ENCODE measurements around the gene ZNF57. TPM values are rescaled to one million over a fixed set of nuclear protein-coding genes. Genes with fewer than 3 reads are reported as not detected.
"Not testable (repeated sequence)": the region's sequence is repeated elsewhere in the genome, so short reads cannot be mapped to it uniquely, and the experiment has no call there.

ZNF57 gene
- total RNA-seq, 1 experiment from 2014 or later = 4.8 TPM

DNA sequence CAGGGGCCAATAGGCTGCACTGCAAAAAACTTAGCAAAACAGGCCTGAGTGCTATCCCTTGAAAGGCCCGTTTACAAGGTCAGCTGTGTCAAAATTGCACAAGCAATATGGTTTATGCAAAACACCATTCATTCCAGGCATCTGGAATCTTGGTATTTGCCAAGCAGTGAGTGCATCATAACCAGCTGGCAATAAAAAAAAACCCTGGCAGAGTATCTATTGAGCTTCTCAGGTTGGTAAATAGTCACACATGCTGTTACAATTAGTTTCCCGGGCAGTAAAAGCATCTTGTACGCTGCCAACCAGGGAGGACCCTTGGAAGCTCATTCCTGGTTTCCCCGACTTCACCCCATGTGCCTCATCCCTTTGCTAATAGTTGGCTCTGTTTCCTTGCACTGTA lies 22.8 kb downstream of the ZNF57 start:
- H3K4me1 Mint-ChIP-seq (ENCODE audit: insufficient read depth, unreplicated experiment) = peaks cover 12% of the 10 kb centered on the region
- DNase-seq (ENCODE audit: unreplicated experiment) = peak; percentile 74
- no TSS peak for BruUV-seq (replicated peaks)
- peak overlapping the region; percentile 46 for H3K27ac Mint-ChIP-seq (ENCODE audit: low read depth, unreplicated experiment)
- peaks cover 26% of the 10 kb centered on the region for H3K36me3 Mint-ChIP-seq (ENCODE audit: insufficient read depth, unreplicated experiment)
- no peak overlapping the region for H3K4me3 Mint-ChIP-seq (ENCODE audit: unreplicated experiment)
- ChIA-PET POLR2A (interaction anchor here (0.7 to 6.8 kb wide), 21 partner anchors 9 to 839 kb away, joined by 3 to 52 read pairs (median 4); partner anchors contain the start of genes MRPL54, SGTA, ZNF555 and ZNF57), CTCF (interaction anchor here (0.6 to 3.0 kb wide), 10 partner anchors 10 to 531 kb away, joined by 3 to 16 read pairs (median 4); no protein-coding TSS in a partner anchor)
- H3K27me3 Mint-ChIP-seq (ENCODE audit: insufficient read depth, unreplicated experiment) = no peaks in the 10 kb centered on the region
- intact Hi-C loops (cut with micrococcal nuclease) = no loop called here
- no peaks in the 10 kb centered on the region for H3K9me3 Mint-ChIP-seq (ENCODE audit: unreplicated experiment)
- TF ChIP-seq, protein P1, sequence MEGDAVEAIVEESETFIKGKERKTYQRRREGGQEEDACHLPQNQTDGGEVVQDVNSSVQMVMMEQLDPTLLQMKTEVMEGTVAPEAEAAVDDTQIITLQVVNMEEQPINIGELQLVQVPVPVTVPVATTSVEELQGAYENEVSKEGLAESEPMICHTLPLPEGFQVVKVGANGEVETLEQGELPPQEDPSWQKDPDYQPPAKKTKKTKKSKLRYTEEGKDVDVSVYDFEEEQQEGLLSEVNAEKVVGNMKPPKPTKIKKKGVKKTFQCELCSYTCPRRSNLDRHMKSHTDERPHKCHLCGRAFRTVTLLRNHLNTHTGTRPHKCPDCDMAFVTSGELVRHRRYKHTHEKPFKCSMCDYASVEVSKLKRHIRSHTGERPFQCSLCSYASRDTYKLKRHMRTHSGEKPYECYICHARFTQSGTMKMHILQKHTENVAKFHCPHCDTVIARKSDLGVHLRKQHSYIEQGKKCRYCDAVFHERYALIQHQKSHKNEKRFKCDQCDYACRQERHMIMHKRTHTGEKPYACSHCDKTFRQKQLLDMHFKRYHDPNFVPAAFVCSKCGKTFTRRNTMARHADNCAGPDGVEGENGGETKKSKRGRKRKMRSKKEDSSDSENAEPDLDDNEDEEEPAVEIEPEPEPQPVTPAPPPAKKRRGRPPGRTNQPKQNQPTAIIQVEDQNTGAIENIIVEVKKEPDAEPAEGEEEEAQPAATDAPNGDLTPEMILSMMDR (IDR thresholded peaks at IDR 0.05; ENCODE audit: unreplicated experiment) = no peak

DNA sequence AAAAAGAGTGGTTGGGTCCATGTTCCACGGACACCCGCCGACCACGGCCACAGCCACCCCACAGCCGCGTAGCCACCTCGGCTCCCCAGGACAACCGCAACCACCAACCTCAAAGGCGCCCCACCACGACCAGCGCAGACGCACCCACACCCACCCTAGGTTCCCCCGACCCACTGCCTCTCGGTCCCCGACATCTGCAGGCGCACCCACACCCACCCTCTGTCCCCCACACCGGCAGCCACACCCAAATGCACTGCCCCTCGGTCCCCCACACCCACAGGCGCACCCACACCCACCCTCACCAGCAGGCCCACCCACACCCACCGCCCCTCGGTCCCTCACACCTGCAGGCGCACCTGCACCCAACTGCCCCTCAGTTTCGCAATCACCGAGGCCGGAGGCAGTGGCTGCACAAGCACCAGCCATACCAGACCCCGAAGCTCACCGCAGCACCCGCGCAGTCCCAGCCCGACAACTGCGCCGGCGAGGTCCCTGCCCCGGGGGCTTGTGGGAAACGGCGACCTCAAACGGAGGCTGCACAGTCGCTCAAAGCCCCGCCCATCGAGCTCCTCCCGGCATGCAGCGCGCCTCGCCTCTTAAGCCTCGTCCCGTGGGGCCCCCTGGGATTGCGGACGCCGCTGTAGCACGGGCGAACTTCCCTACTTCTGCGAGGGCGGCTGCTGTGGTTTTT lies 25.8 kb downstream of the ZNF57 start:
- no peak for DNase-seq (ENCODE audit: unreplicated experiment)
- Mint-ChIP-seq H3K36me3 (ENCODE audit: insufficient read depth, unreplicated experiment) (peaks cover 14% of the 10 kb centered on the region), H3K4me3 (ENCODE audit: unreplicated experiment) (no peak overlapping the region), H3K27me3 (ENCODE audit: insufficient read depth, unreplicated experiment) (no peaks in the 10 kb centered on the region), H3K4me1 (ENCODE audit: insufficient read depth, unreplicated experiment) (peaks cover 12% of the 10 kb centered on the region), H3K27ac (ENCODE audit: low read depth, unreplicated experiment) (no peak overlapping the region), H3K9me3 (ENCODE audit: unreplicated experiment) (peaks cover 11% of the 10 kb centered on the region)
- POLR2A ChIA-PET = no interaction called here
- BruUV-seq (replicated peaks) = no TSS peak
- TF ChIP-seq, protein P1 (IDR thresholded peaks at IDR 0.05; ENCODE audit: unreplicated experiment) = no peak
- intact Hi-C loops (cut with micrococcal nuclease) = no loop called here
- CTCF ChIA-PET = no interaction called here

- Mint-ChIP-seq H3K27me3 (ENCODE audit: insufficient read depth, unreplicated experiment) (no peaks in the 10 kb centered on the region), H3K4me3 (ENCODE audit: unreplicated experiment) (no peak overlapping the region), H3K27ac (ENCODE audit: low read depth, unreplicated experiment) (no peak overlapping the region), H3K9me3 (ENCODE audit: unreplicated experiment) (peaks cover 13% of the 10 kb centered on the region), H3K4me1 (ENCODE audit: insufficient read depth, unreplicated experiment) (peaks cover 12% of the 10 kb centered on the region), H3K36me3 (ENCODE audit: insufficient read depth, unreplicated experiment) (peaks cover 10% of the 10 kb centered on the region)
- CTCF ChIA-PET = interaction anchor here (0.7 kb wide), 1 partner anchor 1710 kb away, joined by 3 read pairs; no protein-coding TSS in a partner anchor
- intact Hi-C loops (cut with micrococcal nuclease) = no loop called here
- POLR2A ChIA-PET = no interaction called here
- TF ChIP-seq, protein P1 (IDR thresholded peaks at IDR 0.05; ENCODE audit: unreplicated experiment) = no peak
- BruUV-seq (replicated peaks) = no TSS peak
- no peak for DNase-seq (ENCODE audit: unreplicated experiment)
These were observed 26.3 kb downstream of the ZNF57 start for GRCh38 chr19:2927032-2927430.

- Mint-ChIP-seq H3K9me3 (ENCODE audit: unreplicated experiment) (peaks cover 22% of the 10 kb centered on the region), H3K27ac (ENCODE audit: low read depth, unreplicated experiment) (no peak overlapping the region), H3K4me1 (ENCODE audit: insufficient read depth, unreplicated experiment) (no peaks in the 10 kb centered on the region), H3K4me3 (ENCODE audit: unreplicated experiment) (no peak overlapping the region), H3K36me3 (ENCODE audit: insufficient read depth, unreplicated experiment) (peaks cover 66% of the 10 kb centered on the region), H3K27me3 (ENCODE audit: insufficient read depth, unreplicated experiment) (no peaks in the 10 kb centered on the region)
- TF ChIP-seq, protein P1 (IDR thresholded peaks at IDR 0.05; ENCODE audit: unreplicated experiment) = no peak
- ChIA-PET POLR2A (no interaction called here), CTCF (interaction anchor here (1.5 kb wide), 1 partner anchor 46 kb away, joined by 5 read pairs; no protein-coding TSS in a partner anchor)
- intact Hi-C loops (cut with micrococcal nuclease) = no loop called here
- DNase-seq (ENCODE audit: unreplicated experiment) = no peak
- no TSS peak for BruUV-seq (replicated peaks)
These were observed 32.8 kb downstream of the ZNF57 start for GRCh38 chr19:2933490-2933910.

DNA sequence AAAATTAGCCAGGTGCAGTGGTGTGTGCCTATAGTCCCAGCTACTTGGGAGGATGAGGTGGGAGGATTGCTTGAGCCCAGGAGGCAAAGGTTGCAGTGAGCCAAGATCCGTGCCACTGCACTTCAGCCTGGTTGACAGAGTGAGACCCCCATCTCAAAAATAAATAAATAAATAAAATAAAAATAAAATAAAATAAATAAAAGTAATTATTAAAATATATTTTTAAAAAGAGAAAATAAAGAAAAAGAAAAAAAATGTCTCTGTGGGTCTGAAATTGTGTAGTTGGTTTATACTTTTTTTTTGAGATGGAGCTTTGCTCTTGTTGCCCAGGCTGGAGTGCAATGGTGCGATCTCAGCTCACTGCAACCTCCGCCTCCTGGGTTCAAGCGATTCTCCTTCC lies 35.1 kb downstream of the ZNF57 start:
- BruUV-seq (replicated peaks); DNase-seq (ENCODE audit: unreplicated experiment); H3K27ac Mint-ChIP-seq (ENCODE audit: low read depth, unreplicated experiment); intact Hi-C loops (cut with micrococcal nuclease); H3K27me3 Mint-ChIP-seq (ENCODE audit: insufficient read depth, unreplicated experiment); CTCF ChIA-PET; H3K4me1 Mint-ChIP-seq (ENCODE audit: insufficient read depth, unreplicated experiment); H3K4me3 Mint-ChIP-seq (ENCODE audit: unreplicated experiment): not testable (repeated sequence)
- Mint-ChIP-seq H3K36me3 (ENCODE audit: insufficient read depth, unreplicated experiment) (peaks cover 69% of the 10 kb centered on the region), H3K9me3 (ENCODE audit: unreplicated experiment) (peaks cover 18% of the 10 kb centered on the region)
- POLR2A ChIA-PET = interaction anchor here (0.5 kb wide), 1 partner anchor 33 kb away, joined by 4 read pairs; no protein-coding TSS in a partner anchor

Measured in MCF 10A (cell line).